KBM-7 (cell line): Measurements from ENCODE around the gene IL17RC.

Experiments used
- DNase-seq: peaks from one replicate; pipeline ENCODE4 v3.0.0-alpha.2; 2015
- in situ Hi-C: fragments of 300-500 bp; cut with MboI; formaldehyde crosslinking; loops from 2 replicates; pipeline ENCODE4 v1.14.3; 2020; ENCODE audit warnings: low sequenced_read_pairs, low pct_unique_long_range_greater_than_20kb, mixed read lengths

Gene IL17RC

DNA sequence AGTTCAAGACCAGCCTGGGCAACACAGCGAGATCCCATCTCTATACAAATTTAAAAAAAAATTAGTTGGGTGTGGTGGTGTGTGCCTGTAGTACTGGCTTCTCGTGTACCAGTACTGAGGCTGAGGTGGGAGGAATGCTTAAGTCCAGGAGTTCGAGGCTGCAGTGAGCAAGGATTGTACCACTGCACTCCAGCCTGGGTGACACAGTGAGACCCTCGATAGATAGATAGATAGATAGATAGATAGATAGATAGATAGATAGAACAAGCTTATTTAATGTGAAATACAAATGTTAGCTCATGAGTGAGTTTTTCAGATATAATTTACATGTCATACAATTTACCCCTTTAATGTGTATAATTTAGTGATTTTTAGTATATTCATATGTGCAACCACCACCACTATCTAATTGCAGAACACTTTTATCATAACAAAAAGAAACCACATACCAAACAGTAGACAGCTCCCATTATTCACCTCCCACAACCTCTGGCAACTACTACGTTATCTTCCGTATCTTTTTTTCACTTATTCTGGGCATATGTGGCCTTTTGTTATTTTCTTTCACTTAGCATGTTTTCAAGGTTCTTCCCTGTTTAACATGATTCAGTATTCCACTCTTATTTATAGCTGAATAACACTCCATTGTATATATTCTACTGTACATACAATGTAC lies 48.4 kb downstream of the IL17RC start:
- in situ Hi-C loops = no loop called here
- DNase-seq = no peak

DNA sequence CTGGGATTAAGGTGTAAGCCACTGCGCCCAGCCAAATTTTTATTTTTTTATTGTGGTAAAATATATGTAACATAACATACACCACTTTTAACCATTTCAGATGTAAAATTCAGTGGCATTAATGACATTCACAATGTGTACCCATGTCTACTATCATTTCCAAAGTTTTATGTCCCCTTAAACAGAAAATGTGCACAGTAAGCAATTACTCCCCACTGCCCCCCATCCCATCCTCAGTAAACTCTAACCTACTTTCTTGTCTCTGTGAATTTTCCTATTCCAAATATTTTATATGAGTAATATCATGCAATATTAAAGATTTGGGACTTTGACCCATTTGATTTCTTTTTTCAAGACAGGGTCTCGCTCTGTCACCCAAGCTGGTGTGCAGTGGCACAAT lies 49.9 kb downstream of the IL17RC start:
- DNase-seq = no peak
- in situ Hi-C loops = no loop called here

- in situ Hi-C loops = no loop called here
- DNase-seq = no peak
Observed at GRCh38 chr3:9969632-9970019, 52.7 kb downstream of the IL17RC start.

GRCh38 chr3:9970020-9970652 lies 53.2 kb downstream of the IL17RC start:
- DNase-seq = no peak
- in situ Hi-C loops = no loop called here

DNA sequence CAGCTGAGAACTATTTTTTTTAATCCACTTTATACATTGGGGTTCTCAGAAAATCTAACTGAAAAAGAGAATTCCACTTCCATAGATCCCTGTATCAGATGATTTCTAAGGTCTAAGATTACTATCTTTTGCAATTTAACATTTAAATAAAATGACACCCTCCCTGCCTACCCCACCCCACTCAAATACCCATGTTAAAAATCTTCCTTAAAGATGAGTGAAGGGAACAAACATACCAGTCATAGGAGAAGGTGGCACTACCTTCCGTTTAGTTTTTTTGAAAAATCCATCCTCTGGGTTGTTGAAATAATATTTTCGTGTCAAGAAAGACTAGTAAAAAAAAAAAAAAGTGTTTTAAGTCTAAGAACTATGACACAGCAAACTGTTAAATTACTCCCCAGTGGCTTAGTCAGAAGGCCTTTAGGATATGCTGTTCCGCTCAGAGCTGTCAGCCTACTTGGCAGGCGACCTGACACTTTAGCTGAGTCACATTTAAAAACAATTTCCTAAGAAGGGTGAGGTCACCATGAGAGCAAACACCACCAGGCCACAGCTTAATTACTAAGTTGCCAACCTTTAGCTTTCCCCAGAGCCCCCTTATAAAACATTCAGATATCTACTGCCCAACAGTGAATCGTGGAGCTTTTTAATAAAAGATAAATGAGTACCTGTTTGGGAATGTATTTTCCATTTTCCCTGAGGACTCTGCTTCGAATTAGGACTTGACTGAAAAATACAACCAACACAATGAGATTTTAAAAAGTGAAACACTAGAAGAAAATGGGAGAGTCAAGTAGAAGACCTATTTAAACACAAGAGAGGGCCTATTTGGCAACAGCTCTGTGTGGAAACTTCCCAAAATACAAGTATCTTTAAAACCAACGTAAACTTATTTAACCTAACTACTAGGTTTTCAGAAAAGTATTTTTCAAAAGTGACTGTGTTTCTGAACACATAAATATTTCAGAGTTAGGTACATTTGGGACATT lies 60.1 kb downstream of the IL17RC start:
- in situ Hi-C loops = no loop called here
- peak; percentile 86 for DNase-seq

- no peak for DNase-seq
- in situ Hi-C loops = no loop called here
Observed at GRCh38 chr3:9978710-9979305, 61.9 kb downstream of the IL17RC start.

GRCh38 chr3:9980251-9980650 lies 63.4 kb downstream of the IL17RC start:
- in situ Hi-C loops = no loop called here
- no peak for DNase-seq
